GM23338 (cell line): ENCODE measurements around the gene MEGF8. TPM values are rescaled to one million over a fixed set of nuclear protein-coding genes. Genes with fewer than 3 reads are reported as not detected.

Experiments
- ATAC-seq: fragments of 200-7000 bp; cut with Tn5 transposase; 3 replicates; pipeline ENCODE4 v1.9.1; 2020
- DNase-seq: peaks from one replicate; pipeline ENCODE4 v3.0.0-alpha.2; 2015; ENCODE audit warnings: low spot score
- H2AFZ ChIP-seq: fragments of 200-600 bp; sonication (generic); 2 replicates; pipeline ENCODE4 v1.8.0; 2016; ENCODE audit warnings: antibody characterized with exemption, mild to moderate bottlenecking, moderate library complexity
- H3F3A ChIP-seq: fragments of 200-600 bp; sonication (generic); replicated peaks from 2 replicates; pipeline ENCODE4 v1.8.0; 2017; ENCODE audit warnings: antibody characterized with exemption, mixed run types, low read depth
- H3K27ac ChIP-seq: fragments of 200-600 bp; sonication (generic); 2 replicates; pipeline ENCODE4 v1.6.1; 2016; ENCODE audit warnings: low read depth
- H3K27me3 ChIP-seq: fragments of 200-600 bp; sonication (generic); 2 replicates; pipeline ENCODE4 v1.8.0; 2016; ENCODE audit warnings: mild to moderate bottlenecking, mixed run types, moderate library complexity; ENCODE audit not compliant: insufficient read depth
- H3K36me3 ChIP-seq: fragments of 200-600 bp; sonication (generic); 2 replicates; pipeline ENCODE4 v1.8.0; 2016; ENCODE audit warnings: mild to moderate bottlenecking; ENCODE audit not compliant: insufficient read depth
- H3K4me1 ChIP-seq: fragments of 200-600 bp; sonication (generic); 2 replicates; pipeline ENCODE4 v1.8.0; 2016; ENCODE audit warnings: mild to moderate bottlenecking, moderate library complexity; ENCODE audit not compliant: insufficient read depth
- H3K4me2 ChIP-seq: fragments of 200-600 bp; sonication (generic); 2 replicates; pipeline ENCODE4 v1.7.1; 2017; ENCODE audit warnings: mixed run types
- H3K4me3 ChIP-seq: fragments of 200-600 bp; sonication (generic); 2 replicates; pipeline ENCODE4 v1.6.1; 2016; ENCODE audit warnings: mixed run types
- H3K79me2 ChIP-seq: fragments of 200-600 bp; sonication (generic); replicated peaks from 2 replicates; pipeline ENCODE4 v1.8.0; 2017; ENCODE audit warnings: mild to moderate bottlenecking; ENCODE audit not compliant: insufficient read depth
- H3K9me2 ChIP-seq: fragments of 200-600 bp; sonication (generic); 2 replicates; pipeline ENCODE4 v1.8.0; 2017; ENCODE audit not compliant: insufficient read depth
- H4K20me1 ChIP-seq: fragments of 200-600 bp; sonication (generic); replicated peaks from 2 replicates; pipeline ENCODE4 v1.8.0; 2017; ENCODE audit warnings: mild to moderate bottlenecking; ENCODE audit not compliant: insufficient read depth
- H3K27ac Mint-ChIP-seq: 2 replicates; pipeline ENCODE4 v1.8.0; 2020; ENCODE audit warnings: inconsistent platforms, mild to moderate bottlenecking, moderate library complexity, mixed read lengths
- H3K27me3 Mint-ChIP-seq: 3 replicates; pipeline ENCODE4 v1.8.0; 2022; ENCODE audit warnings: low read depth, mild to moderate bottlenecking, moderate library complexity, mixed read lengths, inconsistent platforms; ENCODE audit not compliant: insufficient read depth, poor library complexity
- H3K36me3 Mint-ChIP-seq: 3 replicates; pipeline ENCODE4 v1.8.0; 2021; ENCODE audit warnings: low read depth, mild to moderate bottlenecking, inconsistent platforms, moderate library complexity, mixed read lengths
- H3K4me1 Mint-ChIP-seq: 3 replicates; pipeline ENCODE4 v1.8.0; 2020; ENCODE audit warnings: mild to moderate bottlenecking, inconsistent platforms, mixed read lengths
- H3K4me3 Mint-ChIP-seq: 3 replicates; pipeline ENCODE4 v1.8.0; 2021; ENCODE audit warnings: moderate library complexity, mild to moderate bottlenecking, inconsistent platforms, mixed read lengths
- H3K9me3 Mint-ChIP-seq: 3 replicates; pipeline ENCODE4 v1.8.0; 2020; ENCODE audit warnings: moderate library complexity, mild to moderate bottlenecking, inconsistent platforms, mixed read lengths
- CTCF ChIP-seq, 2 experiments: fragments of 200-600 bp in 1 of 2; sonication (generic) in 1 of 2; conservative IDR thresholded peaks; 2 replicates each; pipeline versions ENCODE4 v1.5.1 to v1.6.1; 2016 to 2017; ENCODE audit warnings: antibody characterized with exemption in 2 of 2, low read depth in 2 of 2, mild to moderate bottlenecking in 2 of 2, moderate library complexity in 1 of 2
- EZH2 ChIP-seq: fragments of 200-600 bp; sonication (generic); IDR thresholded peaks from one replicate; pipeline ENCODE4 v1.8.0; 2017; ENCODE audit warnings: antibody characterized with exemption, mild to moderate bottlenecking, low read depth; ENCODE audit not compliant: unreplicated experiment
- EZH2phosphoT487 ChIP-seq: fragments of 200-600 bp; sonication (generic); IDR thresholded peaks from one replicate; pipeline ENCODE4 v1.8.1; 2018; ENCODE audit warnings: antibody characterized with exemption; ENCODE audit not compliant: unreplicated experiment
- JUNB ChIP-seq: IDR thresholded peaks from one replicate; pipeline ENCODE4 v1.6.1; 2016; ENCODE audit warnings: antibody characterized with exemption; ENCODE audit not compliant: unreplicated experiment
- ZNF331 ChIP-seq: fragments of 250-450 bp; sonication (Bioruptor Pico); IDR thresholded peaks from 2 replicates; pipeline ENCODE4 v1.5.0; 2020; ENCODE audit warnings: low read depth, mild to moderate bottlenecking, moderate library complexity
- ZNF462 ChIP-seq: fragments of 250-450 bp; sonication (Bioruptor Pico); IDR thresholded peaks from 2 replicates; pipeline ENCODE4 v1.5.0; 2020; ENCODE audit warnings: mild to moderate bottlenecking, moderate library complexity
- polyA plus RNA-seq: library from polyadenylated mRNA; unstranded; fragments of >200 nt; fragmentation: Nextera tagmentation; extraction: Ambion mirVana; gene quantifications from 2 replicates; pipeline ENCODE4 v1.2.1, GENCODE V29; 2016
- total RNA-seq: library from RNA; depleted of rRNA; stranded (reverse); fragments of >200 nt; shearing (Covaris generic); gene quantifications from 2 replicates; pipeline ENCODE4 v1.2.3, GENCODE V29; 2014

Gene MEGF8
- total and polyA plus RNA-seq, 2 experiments from 2014 or later, result 6.2 to 40.5 TPM

- TF ChIP-seq JUNB (no peak), EZH2 (no peak), EZH2phosphoT487 (no peak), ZNF462 (no peak), ZNF331 (no peak)
Measured at GRCh38 chr19:42279155-42279901, 46.1 kb upstream of the MEGF8 start (continued).

- Histone ChIP-seq H3K36me3 (no peaks in the 10 kb centered on the region), H3K4me3 (peak overlapping the region; percentile 96), H3K27ac (no peak overlapping the region), H3F3A (peaks cover 23% of the 10 kb centered on the region), H3K79me2 (peaks cover 10% of the 10 kb centered on the region), H4K20me1 (0 out of 2 replicates have a peak, but pooled peaks cover 3% of the 10 kb centered on the region), H3K4me2 (peak overlapping the region; percentile 94), H2AFZ (peak overlapping the region; percentile 86), H3K4me1 (peaks cover 30% of the 10 kb centered on the region), H3K27me3 (no peaks in the 10 kb centered on the region), H3K9me2 (no peaks in the 10 kb centered on the region)
- peak; percentile 38 for ATAC-seq
- peaks cover 23% of the 10 kb centered on the region for H3K27me3 Mint-ChIP-seq
- peak; percentile 73 to 93 for TF ChIP-seq CTCF (conservative IDR thresholded peaks at IDR 0.05; ENCODE audit: low read depth in 2 of 2)
- no peak for TF ChIP-seq EZH2
- DNase-seq, result peak; percentile 79
- H3K9me3 Mint-ChIP-seq, result no peaks in the 10 kb centered on the region; the same call in 2 of the 3 replicates
- peak overlapping the region; percentile 73 for H3K4me3 Mint-ChIP-seq
- no peak overlapping the region for H3K27ac Mint-ChIP-seq
- H3K4me1 Mint-ChIP-seq, result peaks cover 31% of the 10 kb centered on the region
- peaks cover 1% of the 10 kb centered on the region; the same call in 2 of the 3 replicates for H3K36me3 Mint-ChIP-seq
Measured at GRCh38 chr19:42279902-42280814, 45.3 kb upstream of the MEGF8 start.
